ENCODE results near the gene SERPINB5.

Gene SERPINB5

DNA sequence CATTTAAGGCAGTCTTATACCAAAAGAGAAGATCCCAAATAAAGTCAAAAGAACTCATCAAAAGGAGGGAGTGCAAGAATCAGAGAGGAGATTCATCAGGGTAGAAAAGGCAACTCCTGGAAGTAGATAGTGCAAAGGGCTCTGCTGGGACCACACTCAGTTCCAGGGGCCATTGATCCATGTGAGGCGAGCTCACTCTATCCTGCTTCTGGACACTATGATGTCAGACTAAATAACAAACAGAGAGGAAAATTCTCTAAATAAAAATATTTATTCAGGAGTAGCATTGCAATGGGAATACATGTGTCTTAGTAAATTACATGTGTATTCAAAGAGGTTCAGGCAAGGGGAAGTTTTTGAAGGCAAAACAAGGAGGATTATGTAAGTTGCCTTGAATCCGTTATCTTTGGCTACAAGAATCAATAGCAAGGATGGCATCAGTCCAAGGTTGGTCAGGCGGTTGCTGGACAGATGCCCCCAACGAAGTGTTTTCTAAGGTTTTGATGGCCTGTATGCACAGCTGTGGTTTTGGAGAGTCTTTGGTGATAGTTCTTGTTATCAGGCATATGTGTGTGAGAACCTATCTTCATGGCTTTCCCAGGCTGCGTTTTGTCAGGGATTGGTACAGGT, 52.2 kb downstream of the SERPINB5 start:
- no peak for DNase-seq

DNA sequence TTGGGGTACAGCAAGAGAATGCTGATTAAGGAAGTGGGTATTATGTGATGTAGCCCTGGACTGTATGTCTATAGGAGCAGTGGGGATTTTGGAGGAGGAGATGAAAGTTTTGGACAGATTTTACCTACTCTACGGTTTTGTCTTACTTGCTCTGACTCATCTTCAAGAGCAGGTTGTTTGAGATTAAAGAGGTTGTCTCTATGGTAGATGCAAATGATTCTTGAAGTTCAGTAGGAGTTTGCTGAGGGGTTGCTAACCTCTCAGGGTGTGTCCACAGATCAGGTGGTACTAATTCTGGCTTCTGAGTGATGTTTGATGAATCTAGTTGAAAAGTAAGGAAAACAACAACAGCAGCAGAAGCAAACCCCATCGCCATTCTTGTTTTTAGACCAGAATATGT, 55.7 kb downstream of the SERPINB5 start:
- no peak for DNase-seq

DNA sequence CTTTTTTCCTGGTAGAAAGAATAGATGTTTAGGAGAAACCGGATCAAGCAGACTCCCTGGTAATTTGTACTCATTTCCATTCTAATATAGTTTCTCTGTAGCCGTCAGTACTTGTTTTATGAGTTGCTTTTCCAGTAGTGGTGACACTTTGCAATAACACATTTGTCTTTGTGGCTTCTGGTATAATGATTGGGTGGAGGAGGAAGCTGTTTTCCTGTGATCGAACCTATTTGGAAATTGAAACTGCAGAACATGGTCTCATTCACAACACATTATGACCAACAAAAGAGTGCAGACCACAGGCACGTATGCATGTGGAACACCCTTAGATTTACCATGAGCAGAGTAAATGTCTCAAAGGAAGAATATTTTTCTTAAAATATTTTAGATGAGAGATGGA, 57.9 kb downstream of the SERPINB5 start:
- DNase-seq, result no peak

DNA sequence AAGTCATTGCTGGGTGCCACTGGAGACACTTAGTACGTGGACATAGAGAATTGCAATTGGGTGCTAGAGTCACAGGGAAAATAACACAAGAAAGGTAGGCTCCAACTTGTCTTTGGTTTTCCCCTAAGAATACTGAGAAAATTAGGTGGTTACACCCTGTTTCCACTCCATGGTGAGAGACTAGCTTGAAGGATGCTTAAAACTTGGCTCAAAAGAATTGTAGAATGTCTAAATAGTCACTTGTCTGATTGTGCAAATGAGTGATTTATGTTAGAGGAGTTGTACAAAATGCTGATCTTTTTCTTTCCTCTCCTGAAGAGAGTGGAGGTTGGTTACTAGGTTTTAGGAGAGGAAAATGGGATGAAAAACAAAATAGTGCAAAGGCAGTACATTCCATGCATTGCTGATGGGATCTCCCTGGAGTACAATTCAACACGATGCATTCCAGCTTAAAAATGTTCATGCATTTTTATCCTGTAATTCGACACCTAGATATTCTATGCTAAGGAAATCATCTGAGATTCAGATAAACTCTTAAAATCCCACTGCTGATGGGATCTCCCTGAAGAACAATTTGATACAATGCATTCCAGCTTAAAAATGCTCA, 63.2 kb downstream of the SERPINB5 start:
- no peak for DNase-seq

DNA sequence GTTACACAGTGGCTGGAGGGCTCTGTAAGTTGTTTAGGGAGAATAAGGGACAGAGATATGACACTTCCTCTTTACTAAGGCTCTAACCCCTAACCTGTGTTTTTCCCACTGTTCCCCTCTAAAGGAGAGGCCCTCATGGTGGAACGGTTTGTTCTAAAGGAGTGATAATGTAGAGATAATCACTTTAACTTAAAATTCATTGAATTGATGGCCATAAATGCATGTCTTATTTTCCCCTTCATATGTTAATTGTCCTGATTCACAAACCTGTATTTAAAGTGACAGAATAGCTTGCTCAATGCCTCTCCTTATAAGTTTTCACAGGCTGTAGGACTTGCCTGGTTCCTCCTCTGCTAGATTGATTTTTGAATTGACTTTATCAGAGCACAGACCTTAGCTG, 65.3 kb downstream of the SERPINB5 start, which contains the start of gene SERPINB12:
TSS of gene SERPINB12 (plus strand) at position 301 of the 400 bp plus-strand sequence. CDS start 13,791 bp downstream, outside the sequence.
- DNase-seq, result no peak

DNA sequence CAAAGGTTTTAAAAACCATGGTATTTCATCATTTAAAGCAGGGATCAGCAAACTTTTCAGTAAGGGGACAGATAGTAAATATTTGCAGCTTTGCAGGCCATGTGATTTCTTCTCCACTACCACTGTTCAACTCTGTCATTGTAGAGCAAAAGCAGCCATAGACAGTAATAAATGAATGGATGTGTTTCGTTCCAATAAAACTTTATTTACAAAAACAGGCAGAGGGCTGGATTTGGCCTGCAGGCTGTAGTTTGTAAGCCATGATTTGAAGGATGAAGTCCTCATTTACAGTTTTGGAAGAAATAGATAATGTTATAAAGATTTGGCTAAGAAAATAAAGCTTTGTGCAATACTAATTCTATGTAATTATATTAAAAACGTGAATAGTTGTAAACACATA, 67.3 kb downstream of the SERPINB5 start:
- DNase-seq, result no peak

DNA sequence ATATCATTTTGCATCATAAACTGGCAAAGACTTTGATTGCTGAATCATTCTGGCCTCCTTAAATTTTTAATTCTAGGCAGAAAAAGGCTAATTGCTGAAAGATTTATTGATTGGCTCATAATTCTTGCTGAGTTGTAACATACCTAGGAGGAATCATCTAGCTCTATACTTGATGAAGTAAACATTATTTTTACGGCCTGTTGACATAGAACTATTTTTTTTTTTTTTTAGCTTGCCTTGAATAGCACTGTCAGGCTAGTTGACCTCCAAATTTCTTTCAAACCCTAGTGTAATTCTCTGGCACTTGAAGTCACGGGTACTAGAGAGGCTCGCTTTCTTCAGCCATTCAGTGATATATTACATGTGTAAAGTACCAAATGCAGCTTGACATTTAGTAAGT, 68.2 kb downstream of the SERPINB5 start:
- no peak for DNase-seq

DNA sequence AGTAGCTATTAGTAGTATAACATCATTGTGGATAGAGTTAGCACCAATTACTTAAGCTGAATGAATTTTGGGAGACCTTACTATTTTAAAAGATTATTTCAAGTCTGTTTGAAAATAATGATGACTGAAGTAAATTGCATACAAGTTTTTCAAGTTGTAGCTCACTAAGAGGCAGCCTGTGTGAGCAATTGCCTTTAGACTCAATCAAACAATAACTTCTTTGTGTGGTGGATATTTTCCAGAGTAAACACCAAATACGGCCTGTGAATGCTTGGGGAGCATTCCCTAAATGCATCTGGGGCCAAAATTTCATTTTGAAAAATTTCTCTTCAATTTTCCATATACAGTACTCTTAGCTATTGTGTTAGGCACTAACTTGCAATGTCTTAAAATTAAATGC, 73.3 kb downstream of the SERPINB5 start:
- no peak for DNase-seq

DNA sequence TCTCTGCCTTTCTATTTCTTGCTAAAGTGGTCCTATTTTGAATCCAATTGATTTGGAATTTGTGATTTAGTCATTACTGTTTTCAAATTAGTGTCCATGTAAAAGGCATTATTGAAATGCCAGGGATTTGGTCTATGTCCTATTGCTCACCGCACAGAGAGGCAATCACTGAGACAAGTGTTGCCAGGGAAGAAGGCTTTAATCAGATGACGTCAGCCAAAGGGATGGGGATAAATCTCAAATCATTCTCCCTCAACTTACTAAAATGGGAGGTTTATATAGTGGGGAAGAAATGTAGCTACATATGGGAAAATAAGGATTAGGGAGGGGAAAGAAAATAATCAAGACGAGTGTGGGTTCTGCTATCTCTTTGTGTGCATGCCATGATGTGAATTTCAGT, 75.0 kb downstream of the SERPINB5 start:
- no peak for DNase-seq

DNA sequence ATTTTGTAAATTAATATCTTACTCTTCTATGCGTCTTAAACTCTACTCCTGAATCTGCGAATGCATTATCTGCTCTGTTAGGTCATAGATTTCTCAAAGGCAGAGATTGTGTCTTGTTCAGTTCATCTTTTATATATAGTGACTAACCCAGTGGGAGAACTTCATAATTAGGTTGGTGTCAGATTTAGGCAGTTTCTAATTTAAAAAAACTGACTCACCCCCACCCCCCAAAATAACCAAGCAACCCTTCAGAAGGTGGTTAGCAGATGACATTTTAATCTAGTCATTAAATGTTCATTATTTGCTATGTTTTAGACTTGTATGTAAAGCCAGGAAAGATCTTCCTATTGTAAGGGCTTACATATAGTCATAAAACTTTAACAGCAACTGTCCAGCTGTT, 75.8 kb downstream of the SERPINB5 start:
- peak in 2 of 4 experiments; percentile 8 to 22 for DNase-seq

DNA sequence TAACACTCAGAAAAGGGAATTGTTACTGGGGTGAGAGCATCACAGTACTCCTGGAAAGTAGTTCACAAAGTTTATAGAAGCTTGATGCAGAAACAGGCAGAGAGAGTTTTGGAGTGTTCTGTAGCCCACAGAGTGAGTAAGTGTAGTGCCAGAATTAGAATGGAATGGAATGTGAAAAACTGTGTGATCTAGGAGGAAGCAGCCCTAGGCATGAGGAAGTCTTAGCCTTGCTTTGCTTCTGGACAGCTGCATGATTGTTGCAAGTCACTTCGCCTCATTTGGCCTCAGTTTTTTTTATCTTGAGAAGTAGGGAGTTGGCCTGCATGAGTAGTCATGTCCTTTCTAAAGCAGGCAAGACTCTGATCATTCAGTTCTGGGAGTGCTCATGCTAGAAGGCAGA, 76.3 kb downstream of the SERPINB5 start:
- DNase-seq, result peak; percentile 68 to 92 (median 82)
